HG02623 (cell line): ENCODE data around the gene LYPLA2.
"Not testable (repeated sequence)": the region's sequence is repeated elsewhere in the genome, so short reads cannot be mapped to it uniquely, and the experiment has no call there.

Experiments
- ATAC-seq: cut with Tn5 transposase; IDR thresholded peaks from one replicate; pipeline ENCODE4 v1.9.1; 2021; ENCODE audit warnings: moderate library complexity; ENCODE audit not compliant: unreplicated experiment

Gene LYPLA2

DNA sequence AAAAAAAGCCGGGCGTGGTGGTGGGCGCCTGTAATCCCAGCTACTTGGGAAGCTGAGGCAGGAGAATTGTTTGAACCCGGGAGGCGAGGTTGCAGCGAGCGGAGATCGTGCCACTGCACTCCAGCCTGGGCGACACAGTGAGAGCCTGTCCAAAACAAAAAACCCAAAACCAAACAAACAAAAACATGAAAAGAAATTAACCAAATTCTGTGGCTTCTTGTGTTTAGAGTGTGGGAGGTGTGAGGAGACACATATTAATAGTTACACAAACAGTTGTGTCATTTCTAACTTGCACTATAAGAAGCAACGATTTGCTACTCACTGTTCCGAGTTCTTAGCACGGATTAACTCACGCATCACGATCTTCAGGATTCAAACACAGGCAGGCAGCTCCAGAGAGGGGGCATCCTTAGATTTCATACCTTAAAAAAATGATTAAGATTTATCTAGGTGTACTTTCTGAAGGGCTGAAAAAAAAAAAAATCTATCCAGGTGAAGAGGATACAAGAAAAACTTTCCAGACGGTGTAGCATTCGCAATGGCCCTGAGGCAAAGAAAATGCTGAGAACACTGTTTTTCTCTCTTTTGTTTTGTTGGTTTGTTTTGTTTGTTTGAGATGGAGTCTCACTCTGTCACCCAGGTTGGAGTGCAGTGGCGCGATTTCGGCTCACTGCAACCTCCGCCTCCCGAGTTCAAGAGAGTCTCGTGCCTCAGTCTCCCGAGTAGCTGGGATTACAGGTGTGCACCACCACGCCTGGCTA is 35.0 kb downstream of the LYPLA2 start:
- no peak for ATAC-seq

DNA sequence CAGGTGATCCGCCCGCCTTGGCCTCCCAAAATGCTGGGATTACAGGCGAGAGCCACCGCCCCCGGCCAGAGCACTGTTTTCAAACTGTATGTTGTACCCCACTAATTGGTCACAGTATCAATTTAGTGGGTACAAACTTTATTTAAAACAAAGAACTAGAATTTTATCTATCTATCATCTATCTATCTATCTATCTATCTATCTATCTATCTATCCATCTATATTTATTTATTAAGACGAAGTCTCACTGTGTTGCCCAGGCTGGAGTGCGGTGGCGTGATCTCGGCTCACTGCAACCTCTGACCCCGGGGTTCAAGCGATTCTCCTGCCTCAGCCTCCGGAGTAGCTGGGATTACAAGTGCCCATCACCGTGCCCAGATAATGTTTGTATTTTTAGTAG is 35.6 kb downstream of the LYPLA2 start:
- not testable (repeated sequence) for ATAC-seq

DNA sequence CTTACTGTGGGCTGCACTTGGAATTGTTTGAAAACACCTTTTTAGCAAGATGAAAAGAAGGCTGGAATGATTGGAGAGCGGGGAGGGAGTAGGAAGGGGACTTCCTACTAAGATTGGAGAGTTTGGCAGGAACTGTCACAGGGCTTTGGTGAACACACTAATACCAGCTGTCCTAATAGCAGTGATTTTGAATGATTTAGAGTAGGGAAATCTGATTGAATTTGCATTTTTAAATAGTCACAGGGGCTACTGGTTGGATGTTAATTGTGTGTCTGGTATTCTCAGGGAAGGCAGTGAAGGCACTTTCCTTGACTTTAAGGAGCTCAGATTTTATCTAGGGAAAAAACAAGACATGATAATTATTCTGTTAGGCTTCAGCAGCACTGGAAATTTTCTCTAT is 36.8 kb downstream of the LYPLA2 start:
- no peak for ATAC-seq

GRCh38 chr1:23834156-23834555 is 43.2 kb downstream of the LYPLA2 start:
- not testable (repeated sequence) for ATAC-seq

DNA sequence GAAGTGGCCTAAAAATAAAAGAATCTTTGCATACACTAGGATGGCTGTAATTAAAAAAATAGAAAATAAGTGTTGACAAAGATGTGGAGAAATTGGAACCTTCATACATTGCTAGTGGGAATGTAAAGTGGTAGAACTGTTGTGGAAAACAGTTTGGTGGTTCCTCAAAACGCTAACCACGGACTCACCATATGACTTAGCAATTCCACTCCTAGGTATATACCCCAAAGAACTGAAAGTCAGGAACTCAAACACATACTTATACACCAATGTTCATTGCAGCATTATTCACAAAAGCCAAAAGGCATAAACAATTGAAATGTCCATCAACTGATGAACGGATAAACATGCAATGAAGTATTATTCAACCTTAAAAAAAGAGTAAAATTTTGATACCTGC is 45.1 kb downstream of the LYPLA2 start:
- no peak for ATAC-seq

GRCh38 chr1:23837908-23838307 is 47.0 kb downstream of the LYPLA2 start:
- ATAC-seq = no peak

GRCh38 chr1:23838401-23838866 is 47.5 kb downstream of the LYPLA2 start:
- ATAC-seq = no peak

GRCh38 chr1:23843644-23844043 is 52.7 kb downstream of the LYPLA2 start:
- ATAC-seq = no peak
